K562 (cell line): ENCODE results near the gene PALLD. TPM values are rescaled to one million over a fixed set of nuclear protein-coding genes. Genes with fewer than 3 reads are reported as not detected.

Source experiments
- ATAC-seq: fragments of 200-7000 bp; cut with Tn5 transposase; 3 replicates; pipeline ENCODE4 v1.9.1; 2020; ENCODE audit warnings: moderate library complexity
- BruUV-seq: library from RNA; stranded (reverse); fragments of 400-500 nt; replicated peaks from 2 replicates; lab custom pipeline; 2021; lab: Mats Ljungman, UMichigan
- CTCF ChIA-PET: fragments of 300-600 bp; formaldehyde crosslinking; extraction: SDS; loops from one replicate; lab custom pipeline; 2021; ENCODE audit warnings: low intra/inter-chr PET ratio; lab: Yijun Ruan, JAX
- POLR2A ChIA-PET: fragments of 300-600, 350-650 bp; sonication (Branson Sonifier 250); formaldehyde crosslinking; extraction: SDS; loops from one replicate; lab custom pipeline; 2021; ENCODE audit warnings: antibody characterized with exemption, inconsistent platforms; lab: Yijun Ruan, JAX
- DNase-seq, 4 experiments: peaks; one replicate each; pipeline versions ENCODE4 v3.0.0 to v3.0.0-alpha.2; 2011 to 2018; ENCODE audit warnings: low spot score in 3 of 4, mixed read lengths in 3 of 4; ENCODE audit errors: extremely low read depth in 1 of 4
- FAIRE-seq: peaks from 2 replicates; lab custom pipeline; 2011; peaks lifted over from hg19 to GRCh38; lab: Jason Lieb, UNC
- H2AFZ ChIP-seq: 2 replicates; pipeline ENCODE4 v1.6.0; 2011; ENCODE audit warnings: low read depth, low read length, control low read depth, inconsistent platforms
- H3K27ac ChIP-seq: fragments of 200-600 bp; 3 replicates; pipeline ENCODE4 v1.8.0; 2011; ENCODE audit warnings: low read depth, mild to moderate bottlenecking, control low read depth, inconsistent platforms, low read length, moderate library complexity, mixed read lengths; ENCODE audit errors: extremely low read depth
- H3K27me3 ChIP-seq, 2 experiments: fragments of 300-600 bp in 1 of 2; 2 replicates in 1 of 2; 3 replicates in 1 of 2; pipeline versions ENCODE4 v1.6.0 to v1.8.0; 2011; ENCODE audit warnings: inconsistent platforms in 2 of 2, low read length in 2 of 2, mild to moderate bottlenecking in 1 of 2, mixed read lengths in 1 of 2, moderate library complexity in 1 of 2; ENCODE audit not compliant: control insufficient read depth in 2 of 2, insufficient read depth in 2 of 2
- H3K36me3 ChIP-seq: fragments of 300-600 bp; 3 replicates; pipeline ENCODE4 v1.8.0; 2011; ENCODE audit warnings: mild to moderate bottlenecking, low read length, inconsistent platforms; ENCODE audit not compliant: control insufficient read depth, insufficient read depth
- H3K4me1 ChIP-seq, 2 experiments: fragments of 200-600 bp in 1 of 2; replicated peaks in 1 of 2; 2 replicates in 1 of 2; 3 replicates in 1 of 2; pipeline versions ENCODE4 v1.5.1 to v1.8.0; 2011; ENCODE audit warnings: inconsistent platforms in 2 of 2, low read length in 2 of 2, mild to moderate bottlenecking in 1 of 2, mixed read lengths in 1 of 2, moderate library complexity in 1 of 2; ENCODE audit not compliant: control insufficient read depth in 2 of 2, insufficient read depth in 2 of 2
- H3K4me2 ChIP-seq: 2 replicates; pipeline ENCODE4 v1.6.1; 2011; ENCODE audit warnings: low read length, control low read depth, inconsistent platforms, mixed read lengths; ENCODE audit not compliant: insufficient read depth
- H3K4me3 ChIP-seq: fragments of 200-600 bp; sonication (generic), shearing (Covaris generic); 2 replicates; pipeline ENCODE4 v1.5.1; 2016; ENCODE audit warnings: control low read depth, inconsistent platforms
- H3K79me2 ChIP-seq: fragments of 200-600 bp; 3 replicates; pipeline ENCODE4 v1.8.0; 2011; ENCODE audit warnings: low read length, inconsistent platforms; ENCODE audit not compliant: control insufficient read depth, insufficient read depth
- H3K9ac ChIP-seq, 2 experiments: 2 replicates each; pipeline versions ENCODE4 v1.6.0 to v1.6.1; 2011; ENCODE audit warnings: low read depth in 2 of 2, low read length in 2 of 2, control low read depth in 1 of 2, inconsistent platforms in 1 of 2, mild to moderate bottlenecking in 1 of 2, mixed read lengths in 1 of 2; ENCODE audit not compliant: insufficient read depth in 1 of 2
- H3K9me1 ChIP-seq: one replicate; pipeline ENCODE4 v1.6.0; 2011; ENCODE audit warnings: inconsistent platforms, mild to moderate bottlenecking, low read length, moderate library complexity; ENCODE audit not compliant: control insufficient read depth, insufficient read depth
- H3K9me3 ChIP-seq: replicated peaks from 2 replicates; pipeline ENCODE4 v1.5.1; 2011; ENCODE audit warnings: low read depth, low read length, inconsistent platforms; ENCODE audit not compliant: control insufficient read depth, insufficient read depth
- H4K20me1 ChIP-seq: replicated peaks from 2 replicates; pipeline ENCODE4 v1.6.1; 2011; ENCODE audit warnings: low read length, inconsistent platforms, mixed read lengths; ENCODE audit not compliant: control insufficient read depth, insufficient read depth
- CEBPB ChIP-seq: fragments of 450-650 bp; IDR thresholded peaks from 2 replicates; pipeline ENCODE4 v1.6.1; 2016; ENCODE audit warnings: missing genetic modification characterization, missing compliant biosample characterization
- FOXK1 ChIP-seq: sonication (generic); formaldehyde crosslinking; IDR thresholded peaks from 2 replicates; pipeline ENCODE4 v1.8.0; 2022; ENCODE audit warnings: missing genetic modification reagents, mild to moderate bottlenecking, borderline replicate concordance
- TOE1 ChIP-seq, 2 experiments: fragments of 450-650 bp in 1 of 2; sonication (generic) in 1 of 2; formaldehyde crosslinking in 1 of 2; IDR thresholded peaks; 2 replicates each; pipeline versions ENCODE4 v1.7.1 to v1.8.0; 2016 to 2022; ENCODE audit warnings: borderline replicate concordance in 2 of 2, mild to moderate bottlenecking in 2 of 2, antibody characterized with exemption in 1 of 2, inconsistent platforms in 1 of 2, low read depth in 1 of 2, missing genetic modification reagents in 1 of 2, moderate library complexity in 1 of 2
- ZNF24 ChIP-seq: fragments of 450-650 bp; IDR thresholded peaks from 2 replicates; pipeline ENCODE4 v1.6.1; 2016
- ZNF75A ChIP-seq: fragments of 450-650 bp; formaldehyde crosslinking; IDR thresholded peaks from 2 replicates; pipeline ENCODE4 v1.4.0; 2020; ENCODE audit warnings: mild to moderate bottlenecking
- WGBS: fragments of 100-300 bp; shearing (Covaris generic); methylation state at CpG from one replicate; pipeline ENCODE4 v1.1.6; 2016; ENCODE audit warnings: low coverage, mixed read lengths; ENCODE audit not compliant: insufficient coverage; ENCODE audit errors: missing lambda C conversion rate; 5-methylcytosine and 5-hydroxymethylcytosine counted together
- in situ Hi-C: fragments of 300-500 bp; cut with MboI; formaldehyde crosslinking; loops from 4 replicates; pipeline ENCODE4 v1.15.0; 2018; ENCODE audit warnings: inconsistent platforms, mixed read lengths
- intact Hi-C: fragments of 100-400 bp; cut with micrococcal nuclease; formaldehyde crosslinking; loops from 2 replicates; pipeline ENCODE4 v1.14.2; 2022
- polyA plus RNA-seq, 8 experiments: library from polyadenylated mRNA; depleted of rRNA in 4 of 8; stranded (reverse) in 5 of 8; unstranded in 3 of 8; fragments of >200 nt; fragmentation: Nextera tagmentation in 2 of 8; fragmentation: Illumina TruSeq in 1 of 8; extraction: Ambion mirVana in 2 of 8; extraction: Trizol in 1 of 8; gene quantifications; 2 replicates each; pipeline versions ENCODE4 v1.2.1 to v1.2.3, GENCODE V29; 2011 to 2014; ENCODE audit warnings: inconsistent platforms in 1 of 8, missing spikeins in 1 of 8
- total RNA-seq, 7 experiments: library from RNA; depleted of rRNA in 6 of 7; stranded (reverse); fragments of >200 nt in 6 of 7; fragmentation: Illumina TruSeq in 2 of 7; extraction: Trizol in 2 of 7; gene quantifications; 2 replicates each; pipeline versions ENCODE4 v1.2.1 to v1.2.3, GENCODE V29; 2011 to 2021; ENCODE audit warnings: low replicate concordance in 1 of 7
- TF ChIP-seq, protein P1 (sequence below): fragments of 200-800 bp; sonication (Bioruptor generic); IDR thresholded peaks from 2 replicates; pipeline ENCODE4 v1.6.1; 2017; ENCODE audit warnings: missing genetic modification characterization, missing compliant biosample characterization

The PALLD gene
- total and polyA plus RNA-seq, 9 of the 15 experiments (the other 6 are each of a cell fraction or from before 2014, with no cell fraction given): 0.01 to 0.35 (median 0.06) TPM; not detected in 3

- TF ChIP-seq ZNF24 (no peak), FOXK1 (CRISPR knock-in tag) (no peak), TOE1 (IDR thresholded peaks at IDR 0.05; ENCODE audit: borderline replicate concordance) (no peak), TOE1 (CRISPR knock-in tag; IDR thresholded peaks at IDR 0.05; ENCODE audit: borderline replicate concordance, low read depth) (no peak)
- TF ChIP-seq, protein P1, sequence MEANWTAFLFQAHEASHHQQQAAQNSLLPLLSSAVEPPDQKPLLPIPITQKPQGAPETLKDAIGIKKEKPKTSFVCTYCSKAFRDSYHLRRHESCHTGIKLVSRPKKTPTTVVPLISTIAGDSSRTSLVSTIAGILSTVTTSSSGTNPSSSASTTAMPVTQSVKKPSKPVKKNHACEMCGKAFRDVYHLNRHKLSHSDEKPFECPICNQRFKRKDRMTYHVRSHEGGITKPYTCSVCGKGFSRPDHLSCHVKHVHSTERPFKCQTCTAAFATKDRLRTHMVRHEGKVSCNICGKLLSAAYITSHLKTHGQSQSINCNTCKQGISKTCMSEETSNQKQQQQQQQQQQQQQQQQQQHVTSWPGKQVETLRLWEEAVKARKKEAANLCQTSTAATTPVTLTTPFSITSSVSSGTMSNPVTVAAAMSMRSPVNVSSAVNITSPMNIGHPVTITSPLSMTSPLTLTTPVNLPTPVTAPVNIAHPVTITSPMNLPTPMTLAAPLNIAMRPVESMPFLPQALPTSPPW (CRISPR knock-in tag): no peak
These were observed 199.4 kb downstream of the PALLD start (continued) for GRCh38 chr4:168696280-168696679.

GRCh38 chr4:168696826-168697225 lies 200.0 kb downstream of the PALLD start:
- no peak for TF ChIP-seq ZNF75A (CRISPR knock-in tag)
- peak; percentile 47 for TF ChIP-seq CEBPB
- TF ChIP-seq, all 486 proteins: peak for 1
- Histone ChIP-seq H4K20me1 (no peaks in the 10 kb centered on the region), H3K79me2 (no peaks in the 10 kb centered on the region), H3K9me1 (no peaks in the 10 kb centered on the region), H3K27me3 (no peaks in the 10 kb centered on the region), H3K36me3 (no peaks in the 10 kb centered on the region), H3K27ac (no peak overlapping the region), H3K4me2 (no peak overlapping the region), H3K9me3 (no peaks in the 10 kb centered on the region), H3K4me1 (no peaks in the 10 kb centered on the region), H3K4me3 (no peak overlapping the region), H2AFZ (no peak overlapping the region), H3K9ac (no peak overlapping the region)
- ChIA-PET CTCF (no interaction called here), POLR2A (no interaction called here)
- DNase-seq: no peak
- no peak for FAIRE-seq
- no TSS peak for BruUV-seq
- 0% methylated on average over 4 of the region's 4 CpGs for WGBS
- in situ Hi-C loops: no loop called here
- intact Hi-C loops: no loop called here
- no peak for ATAC-seq
